HS-5 (cell line): Measurements from ENCODE around the gene SDC1.

Source experiments
- DNase-seq: peaks from one replicate; pipeline ENCODE4 v3.0.0-alpha.2; 2012; ENCODE audit warnings: low read depth

Gene SDC1

GRCh38 chr2:20183373-20183772, 41.6 kb downstream of the SDC1 start:
- no peak for DNase-seq

GRCh38 chr2:20182241-20182931, 42.5 kb downstream of the SDC1 start:
- DNase-seq = no peak

GRCh38 chr2:20181761-20182160, 43.2 kb downstream of the SDC1 start:
- DNase-seq = no peak

GRCh38 chr2:20180676-20181648, 44.0 kb downstream of the SDC1 start:
- no peak for DNase-seq

- no peak for DNase-seq
These were observed 45.0 kb downstream of the SDC1 start for GRCh38 chr2:20179755-20180594.

GRCh38 chr2:20179466-20179754, 45.5 kb downstream of the SDC1 start:
- no peak for DNase-seq

GRCh38 chr2:20178666-20179465, 46.1 kb downstream of the SDC1 start:
- no peak for DNase-seq

- no peak for DNase-seq
These were observed 46.7 kb downstream of the SDC1 start for GRCh38 chr2:20178249-20178607.

GRCh38 chr2:20177556-20178248, 47.2 kb downstream of the SDC1 start:
- DNase-seq = no peak

GRCh38 chr2:20176760-20177159, 48.2 kb downstream of the SDC1 start:
- no peak for DNase-seq

GRCh38 chr2:20175931-20176330, 49.0 kb downstream of the SDC1 start:
- no peak for DNase-seq

- no peak for DNase-seq
These were observed 49.7 kb downstream of the SDC1 start for GRCh38 chr2:20175267-20175666.

GRCh38 chr2:20174410-20174809, 50.5 kb downstream of the SDC1 start:
- no peak for DNase-seq

GRCh38 chr2:20173496-20174402, 51.2 kb downstream of the SDC1 start:
- no peak for DNase-seq

- no peak for DNase-seq
These were observed 51.9 kb downstream of the SDC1 start for GRCh38 chr2:20173064-20173463.

GRCh38 chr2:20172273-20173055, 52.5 kb downstream of the SDC1 start:
- DNase-seq = no peak

- no peak for DNase-seq
These were observed 53.4 kb downstream of the SDC1 start for GRCh38 chr2:20171445-20171977.

GRCh38 chr2:20170704-20171250, 54.2 kb downstream of the SDC1 start:
- no peak for DNase-seq
